Ascending aorta (tissue), 2 donors: Measurements from ENCODE around the gene NME9. TPM values are rescaled to one million over a fixed set of nuclear protein-coding genes. Genes with fewer than 3 reads are reported as not detected.

Source experiments
- DNase-seq, 2 donors: peaks; one replicate each; pipeline ENCODE4 v3.0.0-alpha.2; 2019; ENCODE audit warnings: low spot score in 2 of 2
- H3K27ac ChIP-seq, 2 donors: fragments of 200-600 bp; sonication (generic); one replicate each; pipeline ENCODE4 v1.5.1; 2016 to 2017; ENCODE audit warnings: mild to moderate bottlenecking in 1 of 2
- H3K27me3 ChIP-seq: fragments of 200-600 bp; sonication (generic); one replicate; pipeline ENCODE4 v1.5.1; 2017
- H3K36me3 ChIP-seq, 2 donors: fragments of 200-600 bp; sonication (generic); one replicate each; pipeline ENCODE4 v1.5.1; 2016
- H3K4me1 ChIP-seq, 2 donors: fragments of 200-600 bp; sonication (generic); one replicate each; pipeline ENCODE4 v1.5.1; 2016 to 2017; ENCODE audit warnings: mild to moderate bottlenecking in 1 of 2
- H3K4me3 ChIP-seq, 2 donors: fragments of 200-600 bp; sonication (generic); one replicate each; pipeline ENCODE4 v1.5.1; 2016 to 2017; ENCODE audit warnings: mild to moderate bottlenecking in 1 of 2
- H3K9me3 ChIP-seq, 2 donors: fragments of 200-600 bp; sonication (generic); one replicate each; pipeline ENCODE4 v1.5.1; 2016
- CTCF ChIP-seq, 3 experiments: fragments of 200-600 bp in 2 of 3; fragments of 450-650 bp in 1 of 3; sonication (generic) in 2 of 3; IDR thresholded peaks; one replicate each; pipeline ENCODE4 v1.5.1; 2016 to 2019; ENCODE audit warnings: antibody characterized with exemption in 3 of 3, mild to moderate bottlenecking in 1 of 3, moderate library complexity in 1 of 3
- intact Hi-C: fragments of 100-400 bp; cut with DNase I; formaldehyde crosslinking; loops from one replicate; pipeline ENCODE4 v1.15.1; 2023
- total RNA-seq: library from RNA; depleted of rRNA; stranded (reverse); fragments of >200 nt; gene quantifications from one replicate; pipeline ENCODE4 v1.1.0, GENCODE V29; 2016

The NME9 gene
- total RNA-seq, 1 donor from 2014 or later = not detected

GRCh38 chr3:138317687-138318086 is 12.0 kb downstream of the NME9 start:
- intact Hi-C loops = no loop called here
- no peak for DNase-seq
- no peak for TF ChIP-seq CTCF (IDR thresholded peaks at IDR 0.05)
- Histone ChIP-seq H3K36me3 (no peaks in the 10 kb centered on the region), H3K4me3 (no peak overlapping the region), H3K27ac (no peak overlapping the region), H3K9me3 (no peaks in the 10 kb centered on the region), H3K4me1 (peaks cover 0 to 2% of the 10 kb centered on the region in 2 donors), H3K27me3 (no peaks in the 10 kb centered on the region)

GRCh38 chr3:138314751-138315150 is 14.9 kb downstream of the NME9 start:
- intact Hi-C loops = no loop called here
- no peaks in the 10 kb centered on the region for H3K36me3 ChIP-seq
- peaks cover 0 to 2% of the 10 kb centered on the region in 2 donors for H3K4me1 ChIP-seq
- TF ChIP-seq CTCF (IDR thresholded peaks at IDR 0.05) = no peak
- H3K9me3 ChIP-seq = peaks cover 0 to 10% of the 10 kb centered on the region in 2 donors
- no peaks in the 10 kb centered on the region for H3K27me3 ChIP-seq
- no peak overlapping the region for H3K4me3 ChIP-seq
- no peak overlapping the region for H3K27ac ChIP-seq
- no peak for DNase-seq

GRCh38 chr3:138310494-138310893 is 19.2 kb downstream of the NME9 start:
- H3K36me3 ChIP-seq = no peaks in the 10 kb centered on the region
- H3K4me3 ChIP-seq = no peak overlapping the region
- peaks cover 0 to 2% of the 10 kb centered on the region in 2 donors for H3K4me1 ChIP-seq
- no peak for DNase-seq
- peaks cover 11 to 16% of the 10 kb centered on the region in 2 donors for H3K9me3 ChIP-seq
- no peaks in the 10 kb centered on the region for H3K27me3 ChIP-seq
- intact Hi-C loops = no loop called here
- H3K27ac ChIP-seq = no peak overlapping the region
- no peak for TF ChIP-seq CTCF (IDR thresholded peaks at IDR 0.05)

GRCh38 chr3:138308783-138309182 is 20.9 kb downstream of the NME9 start:
- no peak overlapping the region for H3K4me3 ChIP-seq
- H3K27ac ChIP-seq = no peak overlapping the region
- no peak for TF ChIP-seq CTCF (IDR thresholded peaks at IDR 0.05)
- no peaks in the 10 kb centered on the region for H3K27me3 ChIP-seq
- intact Hi-C loops = no loop called here
- peaks cover 11 to 16% of the 10 kb centered on the region in 2 donors for H3K9me3 ChIP-seq
- no peak for DNase-seq
- no peaks in the 10 kb centered on the region for H3K36me3 ChIP-seq
- no peaks in the 10 kb centered on the region for H3K4me1 ChIP-seq

- H3K4me3 ChIP-seq = no peak overlapping the region
- H3K4me1 ChIP-seq = no peaks in the 10 kb centered on the region
- intact Hi-C loops = no loop called here
- H3K9me3 ChIP-seq = peaks cover 11 to 16% of the 10 kb centered on the region in 2 donors
- no peak for TF ChIP-seq CTCF (IDR thresholded peaks at IDR 0.05)
- H3K27me3 ChIP-seq = no peaks in the 10 kb centered on the region
- no peaks in the 10 kb centered on the region for H3K36me3 ChIP-seq
- no peak overlapping the region for H3K27ac ChIP-seq
- no peak for DNase-seq
Observed at GRCh38 chr3:138307899-138308298, 21.8 kb downstream of the NME9 start.

- Histone ChIP-seq H3K27ac (no peak overlapping the region), H3K4me1 (no peaks in the 10 kb centered on the region), H3K4me3 (no peak overlapping the region), H3K27me3 (no peaks in the 10 kb centered on the region), H3K36me3 (peaks cover 0 to 8% of the 10 kb centered on the region in 2 donors), H3K9me3 (peaks cover 0 to 9% of the 10 kb centered on the region in 2 donors)
- intact Hi-C loops = no loop called here
- DNase-seq = no peak
- TF ChIP-seq CTCF (IDR thresholded peaks at IDR 0.05) = no peak
Observed at GRCh38 chr3:138303474-138303873, 26.2 kb downstream of the NME9 start.
